Measurements from ENCODE around the gene HS1BP3.

The HS1BP3 gene

GRCh38 chr2:20656561-20656960, 5.7 kb upstream of the HS1BP3 start:
- H3K4me3 ChIP-seq (ENCODE audit: control insufficient read depth, low read depth, low read length) = no peak overlapping the region
- TF ChIP-seq, protein P1, sequence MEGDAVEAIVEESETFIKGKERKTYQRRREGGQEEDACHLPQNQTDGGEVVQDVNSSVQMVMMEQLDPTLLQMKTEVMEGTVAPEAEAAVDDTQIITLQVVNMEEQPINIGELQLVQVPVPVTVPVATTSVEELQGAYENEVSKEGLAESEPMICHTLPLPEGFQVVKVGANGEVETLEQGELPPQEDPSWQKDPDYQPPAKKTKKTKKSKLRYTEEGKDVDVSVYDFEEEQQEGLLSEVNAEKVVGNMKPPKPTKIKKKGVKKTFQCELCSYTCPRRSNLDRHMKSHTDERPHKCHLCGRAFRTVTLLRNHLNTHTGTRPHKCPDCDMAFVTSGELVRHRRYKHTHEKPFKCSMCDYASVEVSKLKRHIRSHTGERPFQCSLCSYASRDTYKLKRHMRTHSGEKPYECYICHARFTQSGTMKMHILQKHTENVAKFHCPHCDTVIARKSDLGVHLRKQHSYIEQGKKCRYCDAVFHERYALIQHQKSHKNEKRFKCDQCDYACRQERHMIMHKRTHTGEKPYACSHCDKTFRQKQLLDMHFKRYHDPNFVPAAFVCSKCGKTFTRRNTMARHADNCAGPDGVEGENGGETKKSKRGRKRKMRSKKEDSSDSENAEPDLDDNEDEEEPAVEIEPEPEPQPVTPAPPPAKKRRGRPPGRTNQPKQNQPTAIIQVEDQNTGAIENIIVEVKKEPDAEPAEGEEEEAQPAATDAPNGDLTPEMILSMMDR (IDR thresholded peaks at IDR 0.05; ENCODE audit: control insufficient read depth, insufficient read depth, low read depth, low read length, missing control alignments) = no peak
- DNase-seq (ENCODE audit: low read depth) = no peak

- TF ChIP-seq, protein P1 (IDR thresholded peaks at IDR 0.05; ENCODE audit: control insufficient read depth, insufficient read depth, low read depth, low read length, missing control alignments) = no peak
Observed at GRCh38 chr2:20654535-20654813, 3.6 kb upstream of the HS1BP3 start.

GRCh38 chr2:20653695-20654534, 3.0 kb upstream of the HS1BP3 start:
- no peak overlapping the region for H3K4me3 ChIP-seq (ENCODE audit: control insufficient read depth, low read depth, low read length)
- DNase-seq (ENCODE audit: low read depth) = no peak

More at GRCh38 chr2:20654535-20654813, 3.6 kb upstream of the HS1BP3 start:
- H3K4me3 ChIP-seq (ENCODE audit: control insufficient read depth, low read depth, low read length) = no peak overlapping the region
- no peak for DNase-seq (ENCODE audit: low read depth)

GRCh38 chr2:20652673-20653575, 2.0 kb upstream of the HS1BP3 start:
- TF ChIP-seq, protein P1 (IDR thresholded peaks at IDR 0.05; ENCODE audit: control insufficient read depth, insufficient read depth, low read depth, low read length, missing control alignments) = no peak
- no peak for DNase-seq (ENCODE audit: low read depth)
- H3K4me3 ChIP-seq (ENCODE audit: control insufficient read depth, low read depth, low read length) = no peak overlapping the region

More at GRCh38 chr2:20653695-20654534, 3.0 kb upstream of the HS1BP3 start:
- TF ChIP-seq, protein P1 (IDR thresholded peaks at IDR 0.05; ENCODE audit: control insufficient read depth, insufficient read depth, low read depth, low read length, missing control alignments) = no peak

- H3K4me3 ChIP-seq (ENCODE audit: control insufficient read depth, low read depth, low read length) = no peak overlapping the region
- TF ChIP-seq, protein P1 (IDR thresholded peaks at IDR 0.05; ENCODE audit: control insufficient read depth, insufficient read depth, low read depth, low read length, missing control alignments) = no peak
- DNase-seq (ENCODE audit: low read depth) = no peak
Observed at GRCh38 chr2:20652141-20652540, 1.2 kb upstream of the HS1BP3 start.

DNA sequence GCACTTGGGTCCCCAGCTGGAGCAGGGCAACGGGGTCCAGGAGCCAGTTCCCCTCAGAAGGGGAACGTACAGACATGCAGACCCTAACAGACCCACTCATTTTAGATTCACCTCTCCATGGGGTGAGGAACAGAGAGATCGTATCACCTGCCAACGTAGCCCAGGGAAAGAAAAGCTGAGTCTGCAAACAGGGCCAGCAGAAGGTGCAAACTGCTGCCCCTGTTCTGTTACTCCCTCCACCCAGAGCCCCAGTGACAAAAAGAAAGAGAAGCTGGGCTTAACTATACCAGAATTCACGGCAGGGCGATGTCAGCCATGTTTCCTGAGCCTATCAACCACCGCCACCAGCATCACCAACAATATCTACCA, 817 bp upstream of the HS1BP3 start:
- TF ChIP-seq, protein P1 (IDR thresholded peaks at IDR 0.05; ENCODE audit: control insufficient read depth, insufficient read depth, low read depth, low read length, missing control alignments) = no peak
- peak overlapping the region; percentile 66 for H3K4me3 ChIP-seq (ENCODE audit: control insufficient read depth, low read depth, low read length)
- DNase-seq (ENCODE audit: low read depth) = no peak
